Spinal cord (tissue), 10 donors: Measurements from ENCODE around the gene WDR86. TPM values are rescaled to one million over a fixed set of nuclear protein-coding genes. Genes with fewer than 3 reads are reported as not detected.
A peak's percentile ranks its signal among the peaks of the same experiment; 100 is the strongest.

Experiments used
- DNase-seq, 6 donors: peaks; one replicate each; pipeline versions ENCODE4 v3.0.0 to v3.0.0-alpha.2; 2013 to 2015; ENCODE audit warnings: low spot score in 6 of 6, low read depth in 4 of 6
- H3K27ac ChIP-seq: one replicate; pipeline ENCODE4 v1.5.1; 2013; ENCODE audit warnings: low read depth, low read length, control low read depth
- H3K27me3 ChIP-seq: one replicate; pipeline ENCODE4 v1.6.1; 2013; ENCODE audit warnings: low read length; ENCODE audit not compliant: control insufficient read depth, insufficient read depth
- H3K36me3 ChIP-seq: one replicate; pipeline ENCODE4 v1.6.1; 2013; ENCODE audit warnings: low read length; ENCODE audit not compliant: control insufficient read depth, insufficient read depth
- H3K4me1 ChIP-seq: one replicate; pipeline ENCODE4 v1.6.1; 2013; ENCODE audit warnings: low read length; ENCODE audit not compliant: control insufficient read depth, insufficient read depth
- H3K4me3 ChIP-seq: one replicate; pipeline ENCODE4 v1.5.1; 2013; ENCODE audit warnings: low read depth, low read length, control low read depth
- H3K9me3 ChIP-seq: one replicate; pipeline ENCODE4 v1.6.1; 2013; ENCODE audit warnings: low read length; ENCODE audit not compliant: control insufficient read depth, insufficient read depth
- WGBS: methylation state at CpG from one replicate; pipeline ENCODE4 v1.1.5; 2013; ENCODE audit warnings: missing lambda C conversion rate; ENCODE audit not compliant: insufficient coverage; 5-methylcytosine and 5-hydroxymethylcytosine counted together
- polyA plus RNA-seq, 2 donors: library from polyadenylated mRNA; unstranded; fragments of 120-200 nt; gene quantifications; one replicate each; pipeline ENCODE4 v1.2.1, GENCODE V29; 2013; ENCODE audit not compliant: insufficient read length in 2 of 2
- total RNA-seq, 2 donors: library from RNA; depleted of rRNA in 1 of 2; stranded (reverse); fragments of 120-200 nt in 1 of 2; fragments of >200 nt in 1 of 2; gene quantifications; one replicate each; pipeline versions ENCODE4 v1.2.3 to v1.2.4, GENCODE V29; 2013 to 2014
- donor health status: healthy.

The WDR86 gene
- total and polyA plus RNA-seq, 4 donors = 16.6 to 139 (median 44.4) TPM

- H3K27ac ChIP-seq = no peak overlapping the region
- no peaks in the 10 kb centered on the region for H3K9me3 ChIP-seq
- WGBS = 25% methylated on average over 37 of the region's 37 CpGs
- peak in 1 of 6 donors; percentile 23 for DNase-seq
- no peak overlapping the region for H3K4me3 ChIP-seq
- peaks cover 28% of the 10 kb centered on the region for H3K4me1 ChIP-seq
- peaks cover 38% of the 10 kb centered on the region for H3K36me3 ChIP-seq
- peaks cover 13% of the 10 kb centered on the region for H3K27me3 ChIP-seq
These were observed 27.6 kb downstream of the WDR86 start for GRCh38 chr7:151382079-151382885.

GRCh38 chr7:151381348-151382078 is 28.3 kb downstream of the WDR86 start:
- peaks cover 24% of the 10 kb centered on the region for H3K4me1 ChIP-seq
- peak in 1 of 6 donors; percentile 13 for DNase-seq
- no peaks in the 10 kb centered on the region for H3K9me3 ChIP-seq
- no peak overlapping the region for H3K4me3 ChIP-seq
- H3K27me3 ChIP-seq = peaks cover 13% of the 10 kb centered on the region
- 8% methylated on average over 82 of the region's 83 CpGs for WGBS
- H3K36me3 ChIP-seq = peaks cover 43% of the 10 kb centered on the region
- H3K27ac ChIP-seq = no peak overlapping the region

GRCh38 chr7:151381098-151381347 is 28.8 kb downstream of the WDR86 start:
- Histone ChIP-seq H3K9me3 (no peaks in the 10 kb centered on the region), H3K36me3 (peaks cover 48% of the 10 kb centered on the region), H3K4me3 (no peak overlapping the region), H3K27ac (no peak overlapping the region), H3K4me1 (peaks cover 24% of the 10 kb centered on the region), H3K27me3 (peaks cover 13% of the 10 kb centered on the region)
- DNase-seq = peak in 1 of 6 donors; percentile 37
- WGBS = 27% methylated on average over 5 of the region's 7 CpGs

- peaks cover 51% of the 10 kb centered on the region for H3K36me3 ChIP-seq
- H3K4me3 ChIP-seq = no peak overlapping the region
- H3K9me3 ChIP-seq = no peaks in the 10 kb centered on the region
- H3K27me3 ChIP-seq = peaks cover 13% of the 10 kb centered on the region
- WGBS = 90% methylated on average over 32 of the region's 32 CpGs
- no peak overlapping the region for H3K27ac ChIP-seq
- peaks cover 24% of the 10 kb centered on the region for H3K4me1 ChIP-seq
- no peak for DNase-seq
These were observed 29.4 kb downstream of the WDR86 start for GRCh38 chr7:151380199-151381097.

- WGBS = 87% methylated on average over 22 of the region's 25 CpGs
- Histone ChIP-seq H3K27ac (no peak overlapping the region), H3K36me3 (peaks cover 49% of the 10 kb centered on the region), H3K27me3 (peaks cover 13% of the 10 kb centered on the region), H3K9me3 (no peaks in the 10 kb centered on the region), H3K4me1 (peaks cover 22% of the 10 kb centered on the region), H3K4me3 (no peak overlapping the region)
- DNase-seq = no peak
These were observed 30.2 kb downstream of the WDR86 start for GRCh38 chr7:151379534-151380198.

GRCh38 chr7:151379193-151379520 is 30.7 kb downstream of the WDR86 start:
- Histone ChIP-seq H3K4me3 (no peak overlapping the region), H3K9me3 (no peaks in the 10 kb centered on the region), H3K27ac (no peak overlapping the region), H3K27me3 (peaks cover 13% of the 10 kb centered on the region), H3K4me1 (peaks cover 22% of the 10 kb centered on the region), H3K36me3 (peaks cover 53% of the 10 kb centered on the region)
- no peak for DNase-seq
- WGBS = 94% methylated on average over 5 of the region's 6 CpGs

GRCh38 chr7:151378496-151379192 is 31.2 kb downstream of the WDR86 start:
- DNase-seq = no peak

GRCh38 chr7:151378011-151378410 is 31.8 kb downstream of the WDR86 start:
- Histone ChIP-seq H3K4me1 (peaks cover 22% of the 10 kb centered on the region), H3K4me3 (no peak overlapping the region), H3K36me3 (peaks cover 63% of the 10 kb centered on the region), H3K9me3 (no peaks in the 10 kb centered on the region), H3K27ac (no peak overlapping the region), H3K27me3 (peaks cover 13% of the 10 kb centered on the region)
- WGBS = 91% methylated on average over 7 of the region's 9 CpGs
- no peak for DNase-seq

More at GRCh38 chr7:151378496-151379192, 31.2 kb downstream of the WDR86 start:
- Histone ChIP-seq H3K27me3 (peaks cover 13% of the 10 kb centered on the region), H3K9me3 (no peaks in the 10 kb centered on the region), H3K27ac (no peak overlapping the region), H3K36me3 (peaks cover 58% of the 10 kb centered on the region), H3K4me1 (peaks cover 22% of the 10 kb centered on the region), H3K4me3 (no peak overlapping the region)
- 89% methylated on average over 17 of the region's 17 CpGs for WGBS

- 89% methylated on average over 12 of the region's 12 CpGs for WGBS
- DNase-seq = no peak
- H3K36me3 ChIP-seq = peaks cover 69% of the 10 kb centered on the region
These were observed 32.4 kb downstream of the WDR86 start for GRCh38 chr7:151377406-151377805.

More at GRCh38 chr7:151377406-151377805, 32.4 kb downstream of the WDR86 start:
- peaks cover 7% of the 10 kb centered on the region for H3K27me3 ChIP-seq
- no peak overlapping the region for H3K27ac ChIP-seq
- H3K4me1 ChIP-seq = peaks cover 19% of the 10 kb centered on the region
- no peak overlapping the region for H3K4me3 ChIP-seq
- H3K9me3 ChIP-seq = no peaks in the 10 kb centered on the region
